Endometrial microvascular endothelial cells (primary cell): ENCODE measurements around the gene ARHGAP5. TPM values are rescaled to one million over a fixed set of nuclear protein-coding genes. Genes with fewer than 3 reads are reported as not detected.

Experiments used
- in situ Hi-C: cut with HindIII; loops from 2 replicates; pipeline ENCODE4 v1.10.0; 2017; ENCODE audit warnings: low sequenced_read_pairs, low pct_unique_long_range_greater_than_20kb; ENCODE audit errors: inconsistent ontology term
- total RNA-seq: library from RNA; depleted of rRNA; stranded (reverse); fragments of >200 nt; gene quantifications from one replicate; pipeline ENCODE4 v1.2.3, GENCODE V29; 2015; ENCODE audit errors: inconsistent ontology term

The ARHGAP5 gene
- total RNA-seq, 1 donor from 2014 or later, result 24.0 TPM

DNA sequence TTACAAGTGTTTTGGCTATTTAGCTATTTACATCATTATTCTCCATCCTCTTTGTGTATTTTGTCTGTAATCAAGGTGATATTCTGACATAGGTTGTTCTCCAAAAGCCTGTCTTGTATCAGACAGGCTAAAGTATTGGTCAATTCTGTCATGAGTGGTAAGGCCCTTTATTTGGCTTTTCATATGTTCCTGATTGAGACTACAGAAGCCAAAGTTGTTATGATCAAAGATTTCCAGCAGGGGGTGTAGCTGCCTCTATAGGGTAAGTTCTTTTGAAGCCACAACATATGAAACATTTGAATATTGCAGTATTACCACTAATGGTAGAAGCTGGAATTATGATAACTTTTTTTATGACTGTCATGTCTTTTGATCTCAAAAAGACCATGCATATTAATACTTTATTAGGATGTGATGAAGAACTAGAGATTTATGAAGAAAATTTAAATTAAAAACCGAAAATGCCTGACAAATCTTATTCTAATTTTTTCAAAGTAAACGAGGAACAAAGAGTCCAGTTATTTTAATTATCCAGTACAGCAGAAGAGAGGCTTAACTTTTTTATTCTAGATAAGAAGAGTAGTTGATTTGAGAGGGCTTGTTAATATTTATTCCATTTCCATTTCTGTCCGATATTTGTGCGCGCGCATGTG is 3.4 kb upstream of the ARHGAP5 start:
- in situ Hi-C loops, result no loop called here

DNA sequence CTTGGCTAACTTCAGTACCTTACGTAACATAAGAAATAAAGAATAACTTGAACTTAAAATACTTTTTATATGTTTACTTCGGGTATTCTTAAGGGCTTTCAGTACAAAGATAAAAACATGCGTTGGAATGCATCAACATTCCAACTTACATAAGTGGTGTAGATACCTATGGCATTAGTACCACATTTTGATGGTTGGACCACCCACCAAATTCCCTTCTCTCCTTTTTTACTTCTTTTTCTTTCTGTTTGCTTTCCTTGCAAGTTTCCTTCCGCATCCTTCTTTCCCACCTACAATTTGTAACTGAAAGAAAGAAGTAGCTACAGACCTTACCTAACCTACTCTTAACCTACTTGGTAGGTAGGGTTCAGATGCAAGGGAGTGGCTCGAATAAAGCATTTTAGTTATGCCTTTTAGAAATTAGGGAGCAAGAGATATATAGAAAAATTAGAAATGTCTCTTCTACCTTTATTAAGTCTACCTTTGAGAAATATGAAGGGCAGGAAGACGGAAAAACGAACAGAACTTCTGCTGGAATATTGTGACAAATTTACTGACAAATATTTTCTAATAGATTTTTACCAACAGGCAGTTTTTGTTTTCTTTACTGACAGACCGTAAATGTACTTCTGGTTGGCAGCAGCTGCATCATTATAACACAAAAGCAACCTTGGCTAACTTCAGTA is 2.1 kb upstream of the ARHGAP5 start:
- in situ Hi-C loops, result no loop called here

DNA sequence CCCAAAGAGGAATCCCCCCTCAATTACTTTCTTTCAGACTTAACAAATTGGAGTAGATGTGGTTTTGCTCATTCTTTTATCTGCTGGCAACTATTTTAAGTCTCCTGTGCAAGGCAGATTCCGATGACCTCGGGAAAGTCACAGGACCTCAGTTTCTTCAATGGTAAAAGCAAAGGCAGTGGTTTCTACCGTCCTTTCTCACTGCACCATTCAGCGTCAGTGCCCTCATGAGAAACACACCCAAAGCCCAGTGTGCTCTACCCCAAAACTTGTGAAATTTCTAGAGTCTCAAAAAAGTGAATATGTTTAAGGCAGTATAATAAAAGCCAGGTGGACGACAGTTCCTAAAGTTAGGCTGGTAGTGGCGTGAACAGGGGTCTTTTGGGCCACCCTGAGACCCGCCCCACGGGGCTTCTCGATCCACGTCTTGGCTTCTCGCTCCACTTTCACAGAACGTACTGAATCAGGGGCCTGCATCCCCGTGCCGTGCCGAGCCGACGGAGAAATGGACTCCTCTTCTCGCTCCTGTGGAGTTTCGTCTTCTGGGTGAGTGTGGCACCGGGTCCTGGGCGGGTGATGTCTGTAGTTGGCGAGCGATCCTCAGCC is 1.3 kb upstream of the ARHGAP5 start:
- in situ Hi-C loops, result no loop called here

- in situ Hi-C loops, result no loop called here
Observed at GRCh38 chr14:32076278-32077080, 625 bp upstream of the ARHGAP5 start.

- in situ Hi-C loops, result no loop called here
Observed at GRCh38 chr14:32078023-32078857, 1.1 kb downstream of the ARHGAP5 start.

- in situ Hi-C loops, result no loop called here
Observed at GRCh38 chr14:32078858-32079216, 1.7 kb downstream of the ARHGAP5 start.

GRCh38 chr14:32079264-32079663 is 2.2 kb downstream of the ARHGAP5 start:
- in situ Hi-C loops, result no loop called here

GRCh38 chr14:32080001-32080510 is 3.0 kb downstream of the ARHGAP5 start:
- in situ Hi-C loops, result no loop called here

GRCh38 chr14:32081901-32082300 is 4.8 kb downstream of the ARHGAP5 start:
- in situ Hi-C loops, result no loop called here

DNA sequence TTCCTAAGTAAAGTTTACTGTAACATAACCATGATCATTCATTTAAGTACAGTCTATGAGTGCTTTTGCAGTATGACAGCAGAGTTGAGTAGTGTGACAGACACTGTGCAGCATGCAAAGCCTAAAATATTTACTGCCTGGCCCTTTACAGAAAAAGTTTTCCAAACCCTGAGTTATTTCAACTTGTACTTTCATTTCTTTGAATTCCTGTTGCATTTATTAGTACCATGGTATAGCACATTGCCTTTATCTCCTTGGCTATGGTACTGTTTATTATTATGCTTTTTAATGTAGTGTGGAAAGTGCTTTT is 6.2 kb downstream of the ARHGAP5 start:
- in situ Hi-C loops, result no loop called here

GRCh38 chr14:32083789-32084188 is 6.7 kb downstream of the ARHGAP5 start:
- in situ Hi-C loops, result no loop called here

GRCh38 chr14:32085182-32085844 is 8.2 kb downstream of the ARHGAP5 start:
- in situ Hi-C loops, result no loop called here

DNA sequence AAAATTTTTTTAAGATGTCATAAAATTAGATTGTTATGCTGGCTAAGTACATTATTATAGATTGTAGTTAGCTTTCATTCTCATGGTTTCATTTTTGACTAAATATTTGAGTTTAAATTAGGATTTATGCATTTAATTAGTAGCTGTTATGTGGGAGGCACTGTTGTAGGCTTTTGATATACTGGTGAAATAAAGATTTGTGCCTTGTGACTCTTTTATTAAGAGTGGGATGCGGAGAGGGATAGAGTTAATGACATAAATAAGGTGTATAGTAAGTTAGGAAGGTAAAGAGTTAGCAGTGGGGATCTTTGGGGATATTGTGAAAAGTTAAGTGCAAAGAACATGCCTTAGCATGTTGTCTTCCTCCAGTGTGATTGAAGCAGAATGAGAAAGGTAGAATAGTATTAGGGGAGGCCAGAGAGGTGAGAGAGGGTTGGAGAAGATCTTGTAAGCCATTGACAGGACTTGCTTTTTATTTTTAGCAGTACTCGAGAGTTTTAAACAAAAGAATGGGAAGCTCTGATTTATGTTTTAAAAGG is 8.8 kb downstream of the ARHGAP5 start:
- in situ Hi-C loops, result no loop called here

- in situ Hi-C loops, result no loop called here
Observed at GRCh38 chr14:32087173-32087861, 10.2 kb downstream of the ARHGAP5 start.

- in situ Hi-C loops, result no loop called here
Observed at GRCh38 chr14:32087907-32088306, 10.8 kb downstream of the ARHGAP5 start.

GRCh38 chr14:32090686-32091085 is 13.6 kb downstream of the ARHGAP5 start:
- in situ Hi-C loops, result no loop called here

DNA sequence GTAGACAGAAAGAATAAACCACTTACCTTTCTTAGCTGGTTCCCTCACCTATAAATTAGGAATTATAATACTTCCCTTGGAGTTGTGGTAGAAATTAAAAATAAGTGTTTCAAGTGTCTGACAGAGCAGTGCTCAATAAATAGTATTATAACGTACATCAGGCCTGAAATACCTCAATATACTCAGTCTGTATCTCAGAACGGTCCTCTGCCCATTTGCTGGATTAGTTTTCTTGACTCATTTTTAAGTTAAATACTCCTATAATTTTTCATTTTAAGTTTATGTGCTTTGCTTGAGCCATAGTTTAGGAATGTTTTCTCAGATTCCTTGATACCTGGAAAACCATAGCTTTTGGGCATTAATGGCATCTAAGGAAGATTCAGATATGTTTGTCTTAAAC is 22.4 kb downstream of the ARHGAP5 start:
- in situ Hi-C loops, result no loop called here
